ENCODE measurements around the gene TSC22D3.

GRCh38 chrX:107691024-107691448, 84.6 kb downstream of the TSC22D3 start:
- no peak for TF ChIP-seq CTCF (IDR thresholded peaks at IDR 0.05)
- no peak for TF ChIP-seq POLR2A (IDR thresholded peaks at IDR 0.05)
